Stimulated activated naive CD8-positive, alpha-beta T cell treated with anti-CD3 and anti-CD28 coated beads, Interleukin-15, amount 100 ng/mL, for 72 hours (primary cell): Measurements from ENCODE around the gene CYB5A.

Experiments used
- ATAC-seq: fragments of 150-1000 bp; cut with Tn5 transposase; 2 replicates; pipeline ENCODE4 v1.10.0; 2021; ENCODE audit warnings: mild to moderate bottlenecking, moderate library complexity
- DNase-seq, 2 donors: peaks; one replicate each; pipeline ENCODE4 v3.0.0; 2021 to 2022
- H3K27ac Mint-ChIP-seq, 2 donors: one replicate each; pipeline ENCODE4 v1.8.0; 2022; ENCODE audit warnings: mild to moderate bottlenecking in 2 of 2, mixed read lengths in 2 of 2, moderate library complexity in 2 of 2
- H3K27me3 Mint-ChIP-seq: one replicate; pipeline ENCODE4 v1.8.0; 2022; ENCODE audit warnings: mixed read lengths
- H3K4me1 Mint-ChIP-seq: one replicate; pipeline ENCODE4 v1.8.0; 2022; ENCODE audit warnings: mild to moderate bottlenecking, mixed read lengths
- H3K4me3 Mint-ChIP-seq, 2 donors: one replicate each; pipeline ENCODE4 v1.8.0; 2022; ENCODE audit warnings: mild to moderate bottlenecking in 2 of 2, mixed read lengths in 2 of 2, moderate library complexity in 1 of 2
- H3K9me3 Mint-ChIP-seq, 2 donors: one replicate each; pipeline ENCODE4 v1.8.0; 2022; ENCODE audit warnings: mixed read lengths in 2 of 2

CYB5A gene

DNA sequence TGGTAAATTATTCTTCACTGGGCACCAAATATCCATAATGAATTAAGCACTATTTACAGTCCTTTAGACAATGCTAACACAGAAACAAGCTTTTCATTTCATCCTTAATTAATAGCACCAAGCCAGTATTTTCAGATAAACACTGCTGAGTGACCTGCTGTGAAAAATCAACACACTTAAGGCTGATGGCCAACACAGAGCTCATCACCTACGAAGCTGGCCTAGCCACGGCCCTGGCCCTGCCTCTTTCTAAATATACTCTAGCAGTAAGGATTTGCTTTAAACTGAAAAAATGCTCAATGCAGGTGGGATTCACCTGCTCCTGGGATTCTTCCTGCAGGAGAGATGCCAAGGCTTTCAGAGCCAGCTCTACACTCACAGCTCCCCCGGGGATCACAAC is 18.4 kb downstream of the CYB5A start:
- ATAC-seq (no peak), DNase-seq (no peak)
- Mint-ChIP-seq H3K27me3 (no peaks in the 10 kb centered on the region), H3K4me3 (no peak overlapping the region), H3K4me1 (peaks cover 10% of the 10 kb centered on the region), H3K27ac (no peak overlapping the region), H3K9me3 (no peaks in the 10 kb centered on the region)

GRCh38 chr18:74271635-74272034 is 20.1 kb downstream of the CYB5A start:
- H3K27ac Mint-ChIP-seq = no peak overlapping the region
- no peaks in the 10 kb centered on the region for H3K27me3 Mint-ChIP-seq
- no peaks in the 10 kb centered on the region for H3K9me3 Mint-ChIP-seq
- peaks cover 16% of the 10 kb centered on the region for H3K4me1 Mint-ChIP-seq
- ATAC-seq = no peak
- DNase-seq = no peak
- no peak overlapping the region for H3K4me3 Mint-ChIP-seq

- Mint-ChIP-seq H3K27ac (no peak overlapping the region), H3K4me3 (no peak overlapping the region), H3K9me3 (no peaks in the 10 kb centered on the region), H3K27me3 (no peaks in the 10 kb centered on the region), H3K4me1 (peaks cover 21% of the 10 kb centered on the region)
- no peak for ATAC-seq
- DNase-seq = no peak
Observed at GRCh38 chr18:74268933-74269620, 22.7 kb downstream of the CYB5A start.

- H3K4me3 Mint-ChIP-seq = no peak overlapping the region
Observed at GRCh38 chr18:74268175-74268574, 23.6 kb downstream of the CYB5A start.

DNA sequence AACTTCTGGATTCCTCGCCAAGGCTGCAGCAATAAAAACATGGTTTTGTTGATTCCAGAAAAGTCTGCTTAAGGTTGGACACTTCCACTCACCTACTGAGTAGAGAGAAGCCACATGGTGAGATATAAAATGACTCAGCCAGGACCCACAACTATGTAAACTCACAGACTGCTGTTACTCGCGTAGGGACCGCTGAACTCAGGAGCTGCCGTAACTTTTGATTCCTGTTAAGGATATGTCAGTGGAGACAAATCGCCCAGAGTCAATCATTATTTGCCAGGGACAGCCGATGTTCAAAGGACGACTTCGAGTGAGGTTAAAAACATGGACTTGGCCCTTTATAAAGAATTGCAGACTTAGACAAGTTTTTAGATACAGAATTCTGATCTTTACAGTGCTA is 25.6 kb downstream of the CYB5A start:
- no peak overlapping the region for H3K27ac Mint-ChIP-seq
- H3K4me3 Mint-ChIP-seq = no peak overlapping the region

More at GRCh38 chr18:74268175-74268574, 23.6 kb downstream of the CYB5A start:
- H3K4me1 Mint-ChIP-seq = peaks cover 21% of the 10 kb centered on the region
- no peaks in the 10 kb centered on the region for H3K27me3 Mint-ChIP-seq
- ATAC-seq (no peak), DNase-seq (no peak)
- H3K9me3 Mint-ChIP-seq = no peaks in the 10 kb centered on the region
- H3K27ac Mint-ChIP-seq = no peak overlapping the region

GRCh38 chr18:74265546-74266098 is 26.1 kb downstream of the CYB5A start:
- Mint-ChIP-seq H3K9me3 (no peaks in the 10 kb centered on the region), H3K4me1 (peaks cover 21% of the 10 kb centered on the region), H3K27me3 (no peaks in the 10 kb centered on the region), H3K27ac (no peak overlapping the region), H3K4me3 (no peak overlapping the region)
- DNase-seq (no peak), ATAC-seq (no peak)

More for the DNA sequence above, 25.6 kb downstream of the CYB5A start:
- ATAC-seq (no peak), DNase-seq (no peak)
- Mint-ChIP-seq H3K27me3 (no peaks in the 10 kb centered on the region), H3K9me3 (no peaks in the 10 kb centered on the region), H3K4me1 (peaks cover 21% of the 10 kb centered on the region)

DNA sequence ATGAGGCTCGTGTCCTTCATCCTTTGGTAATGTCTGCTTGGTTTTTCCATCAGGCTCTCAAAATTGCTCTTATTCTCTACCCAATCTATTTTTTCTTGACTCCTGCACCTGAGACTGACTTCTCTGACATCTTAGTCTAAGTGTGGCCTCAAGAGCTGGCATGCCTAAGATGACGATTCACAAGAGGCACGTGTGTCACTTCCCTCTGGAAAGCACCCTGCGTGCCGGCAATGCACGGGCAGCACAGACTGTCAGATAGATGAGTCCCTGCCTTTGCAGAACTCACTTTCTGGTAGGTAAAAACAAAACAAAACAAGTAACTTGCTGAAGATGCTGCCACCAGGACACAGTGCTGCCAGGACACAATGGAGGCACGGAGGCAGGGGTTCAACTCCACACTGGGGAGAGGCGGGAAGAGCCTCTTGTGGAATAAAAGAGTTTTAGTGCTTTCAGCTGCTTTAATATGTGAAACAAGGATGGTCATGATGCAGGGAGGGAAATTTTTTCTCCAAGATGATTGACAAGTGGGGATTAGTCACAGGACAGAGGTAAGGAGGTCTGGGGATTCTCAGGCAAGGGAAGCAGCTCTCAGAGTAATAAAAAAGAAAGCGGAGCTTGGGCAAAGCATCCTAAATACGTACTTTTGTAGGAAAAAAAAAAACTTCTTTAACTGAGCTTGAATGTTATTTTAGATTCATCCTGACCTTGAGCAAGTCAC is 27.3 kb downstream of the CYB5A start:
- Mint-ChIP-seq H3K4me1 (peaks cover 18% of the 10 kb centered on the region), H3K9me3 (no peaks in the 10 kb centered on the region), H3K27ac (no peak overlapping the region), H3K4me3 (no peak overlapping the region), H3K27me3 (no peaks in the 10 kb centered on the region)
- no peak for ATAC-seq
- DNase-seq = no peak

DNA sequence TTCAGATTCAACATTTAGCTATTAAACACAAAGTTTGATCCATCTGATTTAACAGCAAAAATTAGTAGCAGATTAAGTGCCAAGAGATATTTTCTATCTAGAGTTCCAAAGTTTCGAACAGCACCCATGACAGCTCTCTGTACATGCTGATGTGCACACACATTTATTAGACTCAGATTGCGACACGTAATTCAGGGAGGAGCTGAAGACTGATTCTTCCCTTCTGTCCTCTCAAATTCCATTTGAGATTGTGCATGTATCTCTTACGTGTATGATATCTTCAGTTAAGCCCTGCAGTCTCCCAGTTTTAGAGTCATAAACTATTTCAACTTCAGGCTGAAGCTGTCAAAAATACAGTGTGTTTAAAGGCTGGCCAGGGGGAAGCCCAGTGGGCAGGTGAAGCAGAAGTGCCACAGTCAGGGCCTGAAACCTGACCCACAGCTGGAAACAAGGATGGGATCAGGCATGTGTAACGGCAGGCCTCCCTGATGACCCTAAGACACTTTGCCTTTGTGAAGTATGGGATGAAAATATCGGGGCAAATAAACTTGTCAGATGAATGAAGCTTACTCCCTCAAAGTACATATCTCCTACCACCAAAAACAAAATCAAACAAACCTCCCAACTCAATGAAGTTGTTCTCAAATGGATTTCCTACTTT is 30.6 kb downstream of the CYB5A start:
- H3K9me3 Mint-ChIP-seq = no peaks in the 10 kb centered on the region
- H3K27ac Mint-ChIP-seq = no peak overlapping the region

DNA sequence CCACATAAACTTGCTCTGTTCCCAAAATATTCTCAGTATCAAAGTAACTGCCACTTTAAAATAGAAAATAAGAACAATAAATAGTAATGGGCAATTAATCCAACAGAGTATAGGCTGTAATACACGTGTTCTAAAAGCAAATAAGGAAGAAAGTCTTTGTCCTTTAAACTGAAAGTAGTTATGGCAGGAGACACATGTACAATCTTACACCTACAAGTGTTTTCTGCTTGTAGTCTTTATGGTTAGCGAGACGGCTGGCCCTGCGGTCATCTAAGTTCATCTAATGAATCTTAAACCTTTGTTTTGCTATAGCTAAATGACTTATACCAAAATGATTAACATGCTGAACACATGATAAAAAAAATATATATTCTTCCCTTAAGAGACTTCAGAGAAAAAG is 32.4 kb downstream of the CYB5A start:
- Mint-ChIP-seq H3K27ac (no peak overlapping the region), H3K4me3 (no peak overlapping the region), H3K4me1 (peaks cover 2% of the 10 kb centered on the region), H3K9me3 (no peaks in the 10 kb centered on the region), H3K27me3 (no peaks in the 10 kb centered on the region)
- no peak for DNase-seq
- ATAC-seq = no peak

More for the DNA sequence above, 30.6 kb downstream of the CYB5A start:
- Mint-ChIP-seq H3K4me1 (peaks cover 5% of the 10 kb centered on the region), H3K27me3 (no peaks in the 10 kb centered on the region), H3K4me3 (no peak overlapping the region)
- ATAC-seq (no peak), DNase-seq (no peak)

- Mint-ChIP-seq H3K9me3 (no peaks in the 10 kb centered on the region), H3K27ac (no peak overlapping the region), H3K27me3 (no peaks in the 10 kb centered on the region), H3K4me1 (peaks cover 4% of the 10 kb centered on the region), H3K4me3 (no peak overlapping the region)
- DNase-seq (no peak), ATAC-seq (no peak)
Observed at GRCh38 chr18:74257083-74257482, 34.7 kb downstream of the CYB5A start.

DNA sequence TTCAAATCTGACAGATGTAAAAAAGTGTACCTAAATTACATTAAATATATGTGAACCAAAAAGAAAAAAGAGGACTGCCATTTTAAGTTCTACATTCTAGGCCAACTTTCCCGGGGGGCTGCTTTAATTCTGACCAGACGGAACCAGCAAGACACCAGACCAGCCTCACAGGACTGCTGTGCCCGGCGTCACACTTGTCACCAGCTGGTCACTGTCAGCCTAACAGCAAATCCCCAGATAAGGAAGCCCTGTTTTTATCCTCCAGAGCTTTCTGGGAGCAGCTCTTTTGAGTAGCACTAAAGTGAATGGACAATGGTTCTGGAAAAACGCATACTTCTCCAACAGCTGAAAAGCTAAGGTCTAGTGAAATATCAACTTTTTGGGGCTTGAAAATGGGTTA is 35.6 kb downstream of the CYB5A start:
- Mint-ChIP-seq H3K27me3 (no peaks in the 10 kb centered on the region), H3K4me3 (no peak overlapping the region), H3K9me3 (no peaks in the 10 kb centered on the region), H3K27ac (no peak overlapping the region), H3K4me1 (peaks cover 9% of the 10 kb centered on the region)
- no peak for DNase-seq
- ATAC-seq = no peak

DNA sequence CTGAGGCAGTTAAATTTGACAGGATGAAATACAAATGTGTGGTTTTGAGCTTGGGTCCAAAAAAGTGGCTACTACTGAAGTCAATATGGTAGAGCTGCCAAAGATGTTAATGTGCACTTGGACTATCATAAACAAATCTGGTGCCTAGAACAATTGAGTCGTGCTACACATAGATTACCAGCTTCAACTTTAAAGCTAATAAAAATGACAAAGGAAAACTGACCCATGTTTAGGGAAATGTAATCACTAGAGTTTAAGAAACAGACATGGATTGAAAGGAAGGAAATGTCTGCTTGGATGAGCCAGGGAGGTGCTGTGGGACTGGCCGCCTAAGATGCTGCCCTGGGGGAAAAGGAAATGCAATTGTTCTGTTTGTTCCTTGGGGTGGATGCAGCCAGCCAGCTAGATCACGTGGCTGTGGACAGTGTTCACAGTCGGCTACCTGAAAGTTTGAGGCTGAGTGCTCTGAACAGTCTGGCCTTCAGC is 36.6 kb downstream of the CYB5A start:
- Mint-ChIP-seq H3K27ac (no peak overlapping the region), H3K9me3 (no peaks in the 10 kb centered on the region), H3K4me3 (no peak overlapping the region), H3K4me1 (peaks cover 9% of the 10 kb centered on the region), H3K27me3 (no peaks in the 10 kb centered on the region)
- no peak for ATAC-seq
- DNase-seq = no peak

- peaks cover 27% of the 10 kb centered on the region for H3K4me1 Mint-ChIP-seq
- H3K27me3 Mint-ChIP-seq = no peaks in the 10 kb centered on the region
- no peak overlapping the region for H3K27ac Mint-ChIP-seq
- H3K4me3 Mint-ChIP-seq = no peak overlapping the region
- H3K9me3 Mint-ChIP-seq = no peaks in the 10 kb centered on the region
- ATAC-seq (no peak), DNase-seq (no peak)
Observed at GRCh38 chr18:74252039-74252395, 39.7 kb downstream of the CYB5A start.

DNA sequence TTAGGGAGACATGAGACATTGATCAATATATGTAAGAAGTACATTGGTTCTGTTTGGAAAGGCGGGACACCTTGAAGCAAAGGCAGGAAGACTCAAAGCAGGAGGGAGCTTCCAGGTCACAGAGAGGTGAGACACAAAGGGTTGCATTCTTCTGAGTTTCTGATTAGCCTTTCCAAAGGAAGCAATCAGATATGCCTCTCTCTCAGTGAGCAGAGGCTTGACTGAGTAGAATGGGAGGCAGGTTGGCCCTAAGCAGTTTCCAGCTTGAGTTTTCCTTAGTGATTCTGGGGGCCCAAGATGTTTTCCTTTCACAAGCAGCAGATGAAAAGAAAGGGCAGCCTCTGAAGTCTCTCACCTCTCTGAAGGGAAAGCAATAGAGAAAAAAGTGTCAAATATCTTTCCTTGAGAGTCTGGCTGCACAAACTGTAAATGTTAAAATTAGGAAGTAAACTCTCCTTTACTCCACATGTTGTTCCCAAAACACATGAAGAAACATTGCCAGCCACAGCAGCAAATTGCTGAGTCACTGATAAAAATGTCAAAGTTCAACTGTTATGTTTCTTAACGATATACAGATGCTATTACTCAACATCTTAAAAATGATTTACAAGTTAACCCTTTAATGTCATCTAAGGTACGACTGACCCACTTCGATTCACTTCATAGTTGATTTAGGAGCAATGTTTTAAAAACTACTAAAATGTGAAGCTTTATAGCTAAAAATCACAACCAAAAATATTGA is 40.3 kb downstream of the CYB5A start:
- DNase-seq (no peak), ATAC-seq (no peak)
- Mint-ChIP-seq H3K4me1 (peaks cover 27% of the 10 kb centered on the region), H3K27me3 (no peaks in the 10 kb centered on the region), H3K9me3 (no peaks in the 10 kb centered on the region), H3K4me3 (no peak overlapping the region), H3K27ac (no peak overlapping the region)

DNA sequence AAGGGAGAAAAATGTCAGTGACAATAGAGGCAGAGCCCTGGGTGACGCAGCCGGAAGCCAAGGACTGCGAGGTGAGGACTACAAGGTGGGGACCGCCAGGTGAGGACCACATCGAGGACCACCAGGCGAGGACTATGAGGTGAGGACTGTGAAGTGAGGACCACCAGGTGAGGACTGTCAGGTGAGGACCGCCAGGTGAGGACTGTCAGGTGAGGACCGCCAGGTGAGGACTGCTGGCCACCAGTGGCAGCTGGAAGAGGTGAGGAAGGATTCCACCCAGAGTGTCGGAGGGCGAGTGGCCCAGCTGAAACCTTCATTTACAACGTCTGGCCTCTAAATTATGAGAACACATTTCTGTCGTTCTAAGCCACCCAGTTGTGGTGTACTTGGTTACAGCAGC is 41.6 kb downstream of the CYB5A start:
- H3K27me3 Mint-ChIP-seq = no peaks in the 10 kb centered on the region
- peaks cover 27% of the 10 kb centered on the region for H3K4me1 Mint-ChIP-seq
- ATAC-seq (no peak), DNase-seq (no peak)
- H3K4me3 Mint-ChIP-seq = no peak overlapping the region
- no peak overlapping the region for H3K27ac Mint-ChIP-seq
- no peaks in the 10 kb centered on the region for H3K9me3 Mint-ChIP-seq
